NOMO-1 treated with dmso at 0.1 percent for 144 hours (cell line): ENCODE results near the gene AP2S1.
"Not testable (repeated sequence)": the region's sequence is repeated elsewhere in the genome, so short reads cannot be mapped to it uniquely, and the experiment has no call there.

Source experiments
- DNase-seq: peaks from one replicate; lab custom pipeline; 2025; ENCODE audit not compliant: unreplicated experiment; lab: John Stamatoyannopoulos, UW

The AP2S1 gene

GRCh38 chr19:46809534-46810272 is 40.9 kb downstream of the AP2S1 start:
- no peak for DNase-seq

GRCh38 chr19:46806656-46807055 is 44.0 kb downstream of the AP2S1 start:
- DNase-seq: no peak

GRCh38 chr19:46804432-46804831 is 46.2 kb downstream of the AP2S1 start:
- DNase-seq: not testable (repeated sequence)

GRCh38 chr19:46803555-46803954 is 47.1 kb downstream of the AP2S1 start:
- DNase-seq: no peak

- DNase-seq: no peak
Observed at GRCh38 chr19:46802152-46802551, 48.5 kb downstream of the AP2S1 start.

GRCh38 chr19:46798713-46799112 is 51.9 kb downstream of the AP2S1 start:
- DNase-seq: no peak

GRCh38 chr19:46797881-46798280 is 52.8 kb downstream of the AP2S1 start:
- no peak for DNase-seq

GRCh38 chr19:46791944-46792343 is 58.7 kb downstream of the AP2S1 start:
- no peak for DNase-seq

GRCh38 chr19:46789371-46789770 is 61.3 kb downstream of the AP2S1 start:
- no peak for DNase-seq

GRCh38 chr19:46788968-46789338 is 61.7 kb downstream of the AP2S1 start:
- DNase-seq: no peak

- DNase-seq: peak; percentile 93
Observed at GRCh38 chr19:46788262-46788967, 62.2 kb downstream of the AP2S1 start, which contains the start of gene SLC1A5. Gene SLC1A5, minus strand, starts transcription at chr19:46788594. Its CDS starts 629 bp downstream, at chr19:46787965.
